Measurements from ENCODE around the gene REEP3.
"Not testable (repeated sequence)": the region's sequence is repeated elsewhere in the genome, so short reads cannot be mapped to it uniquely, and the experiment has no call there.

REEP3 gene

DNA sequence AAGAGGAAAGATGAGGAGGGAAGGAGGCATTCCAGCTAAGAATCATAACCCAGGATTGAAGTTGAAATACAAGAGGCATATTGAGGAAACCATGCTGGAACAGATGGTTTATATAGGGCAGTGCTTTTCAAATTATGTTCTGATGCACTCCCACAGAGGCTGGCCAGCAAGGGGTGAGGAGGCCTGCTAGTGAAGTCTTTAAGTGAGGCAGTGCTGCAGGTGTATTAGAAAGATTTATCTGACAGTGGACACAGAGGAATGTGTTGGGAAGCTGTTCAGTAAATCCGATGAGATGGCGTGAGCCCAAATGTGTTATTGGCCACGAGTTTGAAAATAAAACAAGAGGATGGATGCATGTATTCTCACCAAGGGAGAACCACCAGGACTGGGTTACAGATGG lies 28.6 kb downstream of the REEP3 start:
- no peak for DNase-seq (ENCODE audit: low spot score)

DNA sequence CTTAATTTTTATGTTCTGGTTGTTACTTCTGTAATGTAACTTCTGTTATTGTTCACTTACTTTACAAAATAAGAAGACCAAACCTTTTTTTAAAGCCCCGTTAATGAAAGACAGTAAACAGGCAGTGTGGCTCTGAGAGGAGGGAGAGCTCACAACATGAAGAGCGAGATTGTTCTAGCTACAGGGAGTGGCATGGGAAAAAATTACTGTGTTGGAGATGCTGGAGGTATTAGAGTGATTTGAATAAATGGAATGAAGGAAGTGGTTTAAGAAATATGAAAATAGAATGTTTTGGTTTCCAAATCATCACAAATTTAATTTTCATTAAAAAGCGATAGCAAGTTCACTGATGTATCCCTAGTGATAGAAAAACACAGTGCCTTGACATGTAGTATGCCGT lies 31.8 kb downstream of the REEP3 start:
- peak; percentile 81 for DNase-seq (ENCODE audit: low spot score)

DNA sequence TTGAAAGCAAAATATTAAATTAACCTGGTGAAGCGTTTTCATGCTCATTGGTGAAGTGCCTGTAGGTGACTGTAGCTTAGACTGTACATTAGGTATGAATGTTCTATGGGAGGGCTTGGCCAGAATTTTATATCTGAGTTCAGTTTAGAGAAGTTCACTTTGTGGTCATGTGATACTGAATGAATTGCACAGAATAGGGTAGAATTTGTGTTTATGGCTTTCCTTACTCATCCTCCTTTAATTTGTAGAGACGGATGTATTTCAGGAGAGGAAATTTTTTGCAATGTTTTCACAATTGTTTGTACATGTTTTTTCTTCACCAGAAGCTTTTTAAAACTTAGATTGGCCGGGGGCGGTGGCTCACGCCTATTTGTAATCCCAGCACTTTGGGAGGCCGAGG lies 32.3 kb downstream of the REEP3 start:
- peak; percentile 30 for DNase-seq (ENCODE audit: low spot score)

DNA sequence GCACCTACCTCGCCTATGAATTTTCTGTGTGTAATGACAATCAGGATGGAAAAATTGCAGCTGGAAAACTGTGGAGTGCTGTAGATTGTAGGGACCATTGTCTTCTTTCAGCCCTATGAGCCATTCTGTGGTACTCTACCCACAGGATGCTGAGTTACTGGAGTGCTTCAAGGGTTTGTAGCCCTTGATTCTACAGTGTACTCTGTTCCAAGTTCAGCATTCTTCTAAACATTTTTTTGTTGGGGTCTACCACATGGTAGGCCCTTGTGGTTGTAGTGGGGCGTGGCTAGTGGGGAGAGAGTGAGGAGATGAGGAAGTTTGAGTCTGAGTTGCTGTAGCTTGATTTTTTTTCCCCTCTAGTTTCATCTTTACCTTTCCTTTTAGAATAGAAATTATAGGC lies 33.5 kb downstream of the REEP3 start:
- peak; percentile 89 for DNase-seq (ENCODE audit: low spot score)

DNA sequence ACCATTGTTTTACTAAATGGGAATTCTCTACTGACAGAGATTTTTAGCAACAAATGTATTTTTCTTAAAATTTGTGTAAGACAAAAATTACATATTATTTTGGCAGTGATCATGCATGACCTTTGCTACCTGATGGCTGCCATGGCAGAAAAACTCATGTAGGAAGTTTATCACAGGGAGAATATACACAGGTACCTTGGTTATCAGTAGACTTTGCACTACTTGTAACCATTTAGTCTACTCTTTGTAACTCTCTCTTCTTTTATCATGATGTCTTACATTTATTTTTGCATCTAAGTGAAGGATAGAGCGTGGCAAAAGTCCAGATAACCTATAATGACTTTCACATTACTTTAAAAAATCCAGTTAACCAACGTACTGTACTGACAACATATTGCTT lies 34.1 kb downstream of the REEP3 start:
- no peak for DNase-seq (ENCODE audit: low spot score)

DNA sequence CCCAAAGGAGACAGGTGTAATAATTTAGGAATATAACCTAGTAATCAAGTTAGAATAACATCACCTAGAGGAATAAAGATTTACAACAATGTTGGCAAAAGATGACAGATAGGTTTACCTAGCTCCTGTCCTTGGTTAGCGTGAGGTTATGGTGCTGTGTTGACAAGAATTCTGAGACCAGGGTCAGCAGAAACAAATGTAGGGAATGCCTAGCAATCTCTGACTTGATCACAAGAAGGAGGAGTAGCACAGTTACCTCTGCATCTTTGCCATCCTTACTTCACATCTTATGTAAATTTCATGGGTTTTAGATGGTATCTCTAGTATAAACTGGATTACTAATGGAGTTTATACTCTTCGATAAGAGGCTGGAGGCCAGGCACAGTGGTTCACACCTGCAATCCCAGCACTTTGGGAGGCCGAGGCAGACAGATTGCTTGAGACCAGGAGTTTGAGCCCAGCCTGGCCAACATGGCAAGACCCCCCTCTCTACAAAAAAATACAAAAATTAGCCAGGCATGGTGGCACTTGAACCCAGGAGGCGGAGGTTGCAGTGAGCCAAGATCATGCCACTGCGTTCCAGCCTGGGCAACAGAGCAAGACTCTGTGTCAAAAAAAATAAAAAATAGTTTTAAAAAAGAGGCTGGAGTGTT lies 37.1 kb downstream of the REEP3 start:
- DNase-seq (ENCODE audit: low spot score), result no peak

DNA sequence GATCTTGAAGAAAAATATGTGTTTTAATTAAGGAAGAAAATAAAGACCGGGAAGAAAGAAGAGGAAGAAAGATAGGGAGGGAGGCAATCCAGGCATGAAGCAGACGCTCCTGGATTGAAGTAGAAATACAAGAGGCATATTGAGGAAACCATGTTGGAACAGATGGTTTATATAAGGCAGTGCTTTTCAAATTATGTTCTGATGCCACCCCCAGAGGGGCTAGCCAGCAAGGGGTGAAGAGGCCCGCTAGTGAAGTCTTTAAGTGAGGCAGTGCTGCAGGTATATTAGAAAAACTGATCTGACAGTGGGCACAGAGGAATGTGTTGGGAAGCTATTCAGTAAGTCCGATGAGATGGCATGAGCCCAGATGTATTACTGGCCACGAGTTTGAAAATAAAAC lies 40.1 kb downstream of the REEP3 start:
- no peak for DNase-seq (ENCODE audit: low spot score)

DNA sequence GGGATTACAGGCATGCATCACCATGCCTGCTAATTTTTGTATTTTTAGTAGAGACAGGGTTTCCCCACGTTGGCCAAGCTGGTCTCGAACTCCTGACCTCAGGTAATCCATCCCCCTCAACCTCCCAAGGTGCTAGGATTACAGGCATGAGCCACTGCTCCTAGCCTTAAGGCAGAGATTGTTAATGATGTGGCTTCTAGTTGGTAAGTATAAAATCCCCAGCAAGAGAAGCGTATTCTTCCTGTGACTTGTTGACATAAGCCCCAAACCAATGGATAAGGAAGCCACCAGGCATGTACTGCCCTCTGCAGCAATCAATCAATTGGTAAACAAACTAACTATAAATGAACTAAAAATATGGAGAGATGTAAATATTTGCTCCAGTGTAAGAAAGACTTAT lies 41.2 kb downstream of the REEP3 start:
- DNase-seq (ENCODE audit: low spot score), result no peak

DNA sequence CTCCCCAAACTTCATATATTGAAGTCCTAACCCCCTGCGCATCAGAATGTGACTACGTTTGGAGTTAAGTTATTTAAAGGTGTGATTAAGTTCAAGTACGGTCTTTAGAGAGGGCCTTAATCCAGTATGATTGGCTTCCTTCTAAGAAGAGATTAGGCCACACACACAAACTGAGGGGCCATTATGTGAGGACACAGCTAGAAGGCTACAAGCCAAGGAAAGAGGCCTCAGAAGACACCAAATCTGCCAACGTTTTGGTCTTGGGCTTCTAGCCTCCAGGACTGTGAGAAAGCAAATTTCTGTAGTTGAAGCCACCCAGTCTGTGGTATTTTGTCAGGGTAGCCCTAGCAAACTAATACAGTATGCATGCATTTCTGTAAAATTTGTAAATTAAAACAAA lies 41.7 kb downstream of the REEP3 start:
- DNase-seq (ENCODE audit: low spot score), result no peak

DNA sequence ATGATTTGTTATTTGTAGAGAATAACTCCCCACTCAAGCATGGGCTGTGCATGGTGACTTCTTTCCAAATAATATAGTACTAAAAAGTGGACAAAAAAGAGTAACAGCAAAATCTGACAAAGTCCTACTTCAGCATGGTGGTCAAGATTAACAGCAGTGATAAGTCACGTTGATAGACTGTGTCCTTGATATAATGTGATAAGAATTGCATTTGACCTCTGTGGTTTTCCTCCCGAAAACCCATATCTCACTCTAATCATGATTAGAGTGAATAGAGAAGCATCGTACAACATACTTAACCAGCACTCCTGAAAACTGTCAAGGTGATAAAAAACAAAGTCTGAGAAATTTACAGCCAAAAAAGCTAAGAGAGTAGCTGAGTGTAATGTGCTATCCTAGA lies 42.4 kb downstream of the REEP3 start:
- no peak for DNase-seq (ENCODE audit: low spot score)

DNA sequence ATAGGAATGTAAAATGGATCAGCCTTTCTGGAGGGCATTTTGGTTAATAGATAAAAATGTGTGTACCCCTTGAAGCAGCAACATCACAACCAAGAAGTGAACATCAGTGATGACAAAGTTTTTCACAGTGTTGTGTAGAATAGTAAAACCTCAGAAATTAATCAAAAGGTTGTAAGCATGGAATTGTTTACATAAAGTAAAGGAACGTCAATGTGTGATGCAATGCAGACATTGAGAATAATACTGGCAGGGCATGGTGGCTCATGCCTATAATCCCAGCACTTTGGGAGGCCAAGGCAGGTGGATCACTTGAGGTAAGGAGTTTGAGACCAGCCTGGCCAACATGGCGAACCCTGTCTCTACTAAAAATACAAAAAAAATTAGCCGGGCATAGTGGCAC lies 43.5 kb downstream of the REEP3 start:
- not testable (repeated sequence) for DNase-seq (ENCODE audit: low spot score)

DNA sequence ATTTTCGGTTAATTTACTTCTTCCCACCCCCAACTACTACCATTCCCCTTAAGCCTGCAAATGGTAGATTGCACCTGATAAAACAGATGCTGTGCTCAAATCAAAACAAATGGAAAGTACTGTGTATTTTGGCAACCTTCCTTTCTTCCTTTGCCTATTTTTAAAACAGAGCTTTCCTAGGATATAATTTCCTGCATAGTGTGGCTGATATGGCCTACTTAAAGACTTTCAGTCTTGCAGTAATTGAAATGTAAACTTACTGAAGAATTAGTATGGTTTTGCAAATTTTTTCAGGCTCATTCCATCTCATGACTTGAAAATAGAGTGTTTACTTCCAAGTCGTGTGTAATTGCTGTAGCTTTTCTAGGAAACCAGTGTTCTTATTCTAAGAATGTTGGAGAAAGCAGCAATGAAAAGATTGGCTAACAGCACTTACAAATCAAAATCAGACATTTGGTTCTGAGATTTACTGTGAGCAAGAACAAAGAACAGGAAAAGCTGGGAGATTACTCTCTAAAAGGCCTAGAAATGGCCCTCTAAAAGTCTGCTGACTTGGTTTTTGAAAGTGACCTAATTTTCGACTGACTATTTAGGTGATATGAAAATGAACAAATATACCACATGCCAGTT lies 52.0 kb downstream of the REEP3 start:
- no peak for DNase-seq (ENCODE audit: low spot score)

DNA sequence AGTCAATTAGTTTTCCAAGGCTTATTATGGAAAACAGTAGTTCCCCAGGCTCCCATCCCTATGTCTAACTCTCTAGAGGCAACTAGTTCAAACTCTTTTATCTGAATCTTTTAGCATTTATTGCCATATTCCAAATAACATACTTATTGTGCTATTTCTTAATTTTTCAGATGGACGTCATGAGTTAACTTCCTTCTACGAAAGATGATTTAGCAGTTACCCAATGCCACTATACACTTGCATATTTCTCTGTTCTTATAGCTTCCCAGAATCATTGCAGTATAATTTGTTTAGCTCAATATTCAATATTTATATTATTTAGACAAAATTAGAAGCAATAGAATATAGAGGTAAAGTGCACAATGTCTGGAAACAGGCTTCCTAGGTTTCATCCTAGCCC lies 52.8 kb downstream of the REEP3 start:
- no peak for DNase-seq (ENCODE audit: low spot score)

DNA sequence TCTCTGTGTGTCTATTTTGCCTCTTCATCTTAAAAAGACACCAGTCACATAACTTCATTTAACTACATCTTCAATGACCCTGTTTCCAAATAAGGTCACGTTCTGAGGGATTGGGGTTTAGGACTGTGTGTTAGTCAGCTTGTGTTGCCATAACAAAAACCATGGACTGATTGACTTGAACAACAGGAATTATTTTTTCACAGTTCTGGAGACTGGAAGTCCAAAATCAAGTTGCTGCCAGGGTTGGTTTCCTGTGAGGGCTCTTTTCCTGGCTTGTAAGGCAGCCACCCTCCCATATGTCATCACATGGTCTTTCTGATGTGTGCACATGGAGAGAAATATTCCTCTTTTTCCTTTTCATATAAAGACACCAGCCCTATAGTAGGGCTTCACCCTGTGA lies 55.3 kb downstream of the REEP3 start:
- no peak for DNase-seq (ENCODE audit: low spot score)

DNA sequence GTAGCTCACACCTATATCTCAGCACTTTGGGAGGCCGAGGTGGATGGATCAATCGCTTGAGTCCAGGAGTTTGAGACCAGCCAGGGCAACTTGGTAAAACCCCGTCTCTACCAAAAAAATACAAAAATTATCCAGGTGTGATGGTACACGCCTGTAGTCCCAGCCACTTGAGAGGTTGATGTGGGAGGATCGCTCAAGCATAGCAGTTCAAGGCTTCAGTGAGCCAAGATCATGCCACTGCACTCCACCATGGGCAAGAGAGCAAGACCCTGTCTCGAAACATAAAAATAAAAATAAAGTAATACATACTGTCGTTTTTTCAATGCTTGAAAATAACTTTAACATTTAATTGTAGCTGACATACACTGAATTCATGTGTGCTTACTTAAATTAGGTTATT lies 57.3 kb downstream of the REEP3 start:
- DNase-seq (ENCODE audit: low spot score), result no peak

DNA sequence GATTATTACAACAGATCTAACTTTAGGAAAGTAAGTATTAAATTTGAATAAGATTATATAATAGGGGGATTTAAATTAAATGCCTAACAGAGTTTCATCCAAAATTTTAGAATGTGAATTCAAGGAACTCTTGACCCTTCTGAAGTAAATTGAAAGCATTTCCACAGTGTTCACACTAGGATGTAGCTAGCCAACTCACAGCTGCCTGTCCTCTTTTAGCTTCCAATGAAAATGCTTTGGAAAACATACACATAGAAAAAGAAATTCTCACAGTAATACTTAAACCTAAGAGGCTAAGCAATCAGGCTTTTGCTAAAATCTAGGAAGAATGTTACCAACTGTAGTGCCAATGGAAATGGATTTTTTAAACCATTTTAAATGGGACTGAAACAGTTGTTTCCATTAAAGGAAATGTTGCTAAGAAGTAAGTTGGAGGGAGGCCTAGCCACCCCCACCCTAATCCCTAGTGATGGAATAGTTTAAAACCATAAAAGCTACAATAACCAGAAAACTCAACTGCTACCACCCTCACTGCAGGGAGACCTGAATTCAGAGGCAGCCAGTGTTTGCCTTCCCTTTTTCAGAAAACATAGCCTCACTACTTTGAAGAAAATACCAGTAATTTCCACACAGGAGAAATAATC lies 58.3 kb downstream of the REEP3 start:
- DNase-seq (ENCODE audit: low spot score), result no peak

DNA sequence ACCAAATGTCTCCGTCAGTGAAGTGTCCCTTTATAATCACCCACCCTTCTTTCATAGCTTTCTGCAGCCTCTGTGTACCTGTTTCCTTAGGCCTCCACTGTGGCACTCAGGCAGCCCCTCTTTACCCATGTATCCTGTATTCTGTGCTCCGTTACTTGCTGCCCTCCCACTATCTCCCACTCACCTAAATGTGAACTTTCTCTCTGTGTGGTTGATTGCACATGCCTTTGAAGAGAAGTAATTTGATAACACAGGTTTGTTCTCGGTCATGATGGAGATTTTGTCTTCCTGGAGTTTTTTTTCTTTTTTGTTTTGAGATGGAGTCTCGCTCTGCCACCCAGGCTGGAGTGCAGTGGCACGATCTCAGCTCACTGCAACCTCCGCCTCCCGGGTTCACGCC lies 61.5 kb downstream of the REEP3 start:
- no peak for DNase-seq (ENCODE audit: low spot score)

DNA sequence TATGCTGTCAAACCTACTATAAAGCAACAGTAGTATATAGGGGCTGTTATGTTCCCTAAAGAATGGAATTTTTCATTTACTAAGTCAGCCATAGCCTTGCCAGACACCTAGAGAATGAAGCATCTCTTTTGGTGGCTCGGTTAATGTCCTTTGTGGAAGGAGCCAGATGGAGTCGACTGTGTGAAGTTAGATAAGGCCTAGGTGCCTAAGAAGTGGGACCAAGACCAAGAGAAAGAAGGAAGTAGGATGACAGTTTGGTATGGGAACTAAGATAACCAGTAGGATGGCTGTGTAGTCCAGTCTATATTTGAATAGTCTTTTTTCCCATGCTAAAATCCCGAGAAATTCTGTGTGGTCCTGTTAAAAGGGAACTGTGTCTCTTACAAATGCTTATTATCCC lies 62.2 kb downstream of the REEP3 start:
- no peak for DNase-seq (ENCODE audit: low spot score)

DNA sequence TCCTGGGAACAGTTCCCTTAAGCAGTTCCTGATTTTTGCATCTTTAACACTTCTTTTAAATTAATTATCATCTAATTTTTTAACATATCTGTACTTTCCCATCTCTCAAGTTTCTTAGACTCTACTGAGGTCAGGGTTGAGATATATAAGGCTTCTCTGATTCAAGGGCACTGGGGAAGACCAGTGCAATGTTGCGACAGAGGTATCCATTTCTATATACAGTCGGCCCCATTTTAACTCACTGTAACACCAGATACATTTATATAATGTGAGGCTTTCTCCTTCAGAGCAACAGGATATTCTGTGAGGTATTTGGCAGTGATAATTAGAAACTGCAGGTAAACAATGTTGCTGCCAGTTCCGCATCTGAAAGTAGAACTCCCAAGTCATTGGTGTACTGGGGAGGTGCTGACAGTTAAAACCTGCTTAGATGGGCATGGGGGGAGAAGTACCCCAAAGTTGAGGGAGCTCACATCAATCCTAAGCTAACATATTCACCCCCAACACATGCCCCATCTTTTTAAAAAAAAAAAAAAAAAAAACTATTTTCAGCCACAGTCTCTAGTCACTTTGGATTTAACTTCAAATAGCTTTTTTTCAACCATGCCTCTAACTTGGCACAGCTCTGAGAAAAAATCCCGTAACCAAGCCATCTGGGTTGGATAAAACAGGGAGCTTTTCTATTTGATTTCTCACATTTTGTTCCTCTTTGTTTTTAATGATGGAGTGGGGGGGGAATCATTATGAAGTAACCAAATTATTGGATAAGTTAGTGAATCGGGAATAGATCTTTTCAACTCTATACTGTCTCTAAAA lies 62.9 kb downstream of the REEP3 start:
- DNase-seq (ENCODE audit: low spot score), result no peak

DNA sequence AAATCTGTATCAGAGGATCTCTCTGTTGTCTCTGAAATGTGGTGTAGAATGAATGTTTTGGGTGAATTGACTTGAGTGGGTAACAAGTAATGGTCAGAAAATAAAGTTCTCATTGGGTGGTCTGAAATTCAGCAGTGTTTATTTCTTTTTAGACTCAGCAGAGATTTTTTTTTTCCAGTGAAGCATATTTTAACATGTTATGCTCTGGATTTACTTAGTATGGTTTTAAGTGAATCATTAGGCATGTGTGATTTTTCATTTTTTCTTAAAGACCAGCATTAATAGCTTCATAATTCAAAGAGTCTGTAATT lies 63.5 kb downstream of the REEP3 start:
- no peak for DNase-seq (ENCODE audit: low spot score)

DNA sequence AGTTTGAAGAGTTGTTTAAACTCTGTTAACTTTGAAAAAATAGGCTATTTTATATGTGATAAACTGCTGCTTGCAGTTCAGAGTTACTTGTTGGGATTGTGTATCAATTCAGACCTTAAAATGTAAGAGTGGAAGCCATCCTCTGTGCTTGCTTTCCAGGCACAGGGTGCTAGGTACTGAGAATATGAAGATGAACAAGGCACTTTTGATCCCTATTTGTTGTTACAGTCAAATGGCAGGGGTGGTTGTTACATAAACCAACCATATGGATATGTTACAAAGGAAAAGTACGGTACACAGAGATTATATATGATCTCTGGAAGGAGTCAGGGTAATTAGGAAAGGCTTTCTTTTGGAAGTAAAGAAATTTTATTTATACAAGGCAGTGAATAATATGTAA lies 63.8 kb downstream of the REEP3 start:
- DNase-seq (ENCODE audit: low spot score), result no peak

DNA sequence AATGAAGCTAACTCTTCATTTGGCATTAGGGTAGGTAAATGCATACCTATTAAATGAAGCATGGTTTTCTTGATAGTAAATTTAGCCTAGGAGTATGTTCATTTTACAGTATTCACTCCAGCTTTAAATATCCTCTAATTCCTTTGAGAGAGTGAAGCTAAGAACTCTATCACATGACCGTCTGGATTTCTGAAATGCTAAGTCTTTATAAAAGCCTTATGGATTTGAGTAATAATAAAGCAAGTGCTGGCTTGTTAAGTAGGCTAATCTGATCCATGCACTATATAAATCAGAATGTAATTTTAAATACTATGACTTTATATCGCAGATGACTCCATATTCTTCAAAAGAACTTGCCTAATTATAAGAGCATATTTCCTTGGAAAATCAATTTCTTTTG lies 64.8 kb downstream of the REEP3 start:
- DNase-seq (ENCODE audit: low spot score), result no peak

DNA sequence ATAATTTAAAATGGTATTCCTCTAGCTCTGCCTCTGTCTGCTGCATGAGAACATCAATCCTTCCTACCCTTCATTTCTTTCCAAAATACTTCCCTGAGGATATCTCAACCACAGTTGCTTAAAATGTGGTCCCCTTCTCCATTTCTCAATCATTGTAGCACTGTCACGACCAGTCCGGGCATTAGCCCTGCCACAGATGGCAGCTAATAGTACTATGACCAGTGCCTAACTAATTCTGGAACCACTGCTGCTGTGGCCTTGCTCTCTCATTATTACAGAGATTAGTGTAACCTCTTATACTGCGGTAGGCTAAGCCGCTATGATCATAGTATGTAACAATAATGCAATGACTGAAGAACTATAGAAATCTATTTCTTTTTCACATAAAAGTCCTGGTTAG lies 66.0 kb downstream of the REEP3 start:
- no peak for DNase-seq (ENCODE audit: low spot score)

Measured in AG08395 (cell line).